Measurements from ENCODE around the gene GLYR1. TPM values are rescaled to one million over a fixed set of nuclear protein-coding genes. Genes with fewer than 3 reads are reported as not detected.

GLYR1 gene
- total and polyA plus RNA-seq, 2 donors (not counting 1 experiment from before 2014, with no cell fraction given): 34.0 to 137 TPM

DNA sequence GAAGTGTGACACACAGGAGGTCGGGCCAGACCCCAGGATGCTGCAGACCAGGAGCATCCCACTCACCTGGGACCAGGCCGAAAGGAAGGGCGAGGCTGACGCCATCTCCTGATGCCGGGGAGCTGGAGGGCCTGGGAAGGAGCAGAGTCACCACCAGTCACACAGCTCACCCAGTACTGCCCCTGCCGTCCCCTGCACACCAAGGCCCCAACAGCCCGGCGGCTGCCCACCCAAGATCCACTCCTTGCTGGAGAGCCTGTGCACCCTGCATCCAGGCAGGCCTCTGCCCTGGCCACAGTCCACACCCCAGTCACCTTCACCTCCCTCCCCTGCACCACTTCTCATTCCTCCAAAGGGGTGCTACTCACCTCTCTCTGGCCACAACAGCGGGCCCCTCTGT lies 84.9 kb downstream of the GLYR1 start:
- Histone ChIP-seq H3K36me3 (replicated peaks in 1 of 2; ENCODE audit: control extremely low read depth in 1 of 2, control insufficient read depth in 1 of 2, extremely low read depth in 1 of 2, insufficient read depth in 2 of 2, low read length in 1 of 2) (peaks cover 0 to 48% of the 10 kb centered on the region in 2 experiments), H3K27me3 (replicated peaks in 1 of 4; ENCODE audit: control extremely low read depth in 1 of 4, control insufficient read depth in 3 of 4, insufficient read depth in 4 of 4, low read length in 3 of 4) (no peaks in the 10 kb centered on the region), H3K4me3 (ENCODE audit: control extremely low read depth in 1 of 5, extremely low read depth in 1 of 5, insufficient read depth in 1 of 5, low read depth in 2 of 5, low read length in 4 of 5) (no peak overlapping the region), H3K4me2 (replicated peaks; ENCODE audit: low read depth, low read length, poor library complexity, severe bottlenecking) (no peak overlapping the region), H3K9ac (ENCODE audit: low read length) (no peak overlapping the region), H2AFZ (ENCODE audit: insufficient read depth, low read depth, low read length, poor library complexity, severe bottlenecking) (no peak overlapping the region), H4K20me1 (ENCODE audit: control insufficient read depth, insufficient read depth, low read length, poor library complexity, severe bottlenecking) (no peaks in the 10 kb centered on the region), H3K4me1 (ENCODE audit: control insufficient read depth in 2 of 2, insufficient read depth in 2 of 2, low read length in 2 of 2) (peaks cover 7 to 14% of the 10 kb centered on the region in 2 donors), H3K27ac (ENCODE audit: low read length in 2 of 2) (no peak overlapping the region), H3K79me2 (ENCODE audit: control insufficient read depth, insufficient read depth, low read length) (peaks cover 27% of the 10 kb centered on the region), H3K9me3 (ENCODE audit: control extremely low read depth in 1 of 3, control insufficient read depth in 2 of 3, insufficient read depth in 1 of 3, low read length in 2 of 3) (no peaks in the 10 kb centered on the region)
- ATAC-seq (ENCODE audit: low read depth) (no peak), DNase-seq (no peak)
- H3K27me3 Mint-ChIP-seq: no peaks in the 10 kb centered on the region
- intact Hi-C loops (cut with micrococcal nuclease): no loop called here
- peaks cover 13% of the 10 kb centered on the region for H3K4me1 Mint-ChIP-seq
- no peak overlapping the region for H3K27ac Mint-ChIP-seq
- ChIA-PET CTCF (no interaction called here), POLR2A (no interaction called here)
- WGBS (ENCODE audit: insufficient coverage): 97% methylated on average over 8 of the region's 9 CpGs
- TF ChIP-seq EZH2 (IDR thresholded peaks at IDR 0.05; ENCODE audit: borderline replicate concordance, insufficient read depth, low read depth, low read length, poor library complexity, severe bottlenecking): no peak
- no peaks in the 10 kb centered on the region for H3K9me3 Mint-ChIP-seq (ENCODE audit: insufficient read depth)
- H3K4me3 Mint-ChIP-seq: no peak overlapping the region

DNA sequence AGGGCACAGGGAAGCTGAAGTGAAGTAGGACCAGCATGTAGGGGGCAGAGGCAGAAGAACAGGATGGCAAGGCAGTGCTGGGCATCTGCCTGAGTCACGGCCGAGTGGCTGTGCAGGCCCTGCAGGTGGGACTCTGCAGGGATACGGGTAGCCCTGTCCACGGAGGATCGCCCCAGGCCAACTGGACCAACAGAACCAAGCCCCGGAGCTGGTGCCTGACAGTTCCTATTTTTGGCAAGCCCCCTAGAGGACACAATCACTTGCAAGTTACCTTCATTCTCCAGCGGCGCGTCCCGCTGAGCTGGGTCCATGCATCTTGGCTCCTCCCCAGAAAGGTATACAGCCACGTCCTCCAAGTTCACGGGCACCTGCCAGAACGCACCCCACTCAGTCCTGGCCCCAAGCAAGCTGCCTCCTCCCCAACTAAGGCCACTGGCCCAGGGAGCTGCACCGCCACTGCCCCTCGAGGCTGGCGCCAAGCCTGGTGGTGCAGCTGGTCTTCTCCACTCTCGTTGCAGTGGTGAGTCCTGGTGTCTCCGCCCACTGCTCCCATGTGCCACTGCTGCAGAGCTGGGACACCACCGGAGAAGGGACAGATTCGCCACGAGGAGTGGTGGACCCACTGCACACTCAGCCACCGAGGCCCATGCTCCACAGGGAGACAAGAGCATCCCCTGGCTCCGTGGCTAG lies 86.7 kb downstream of the GLYR1 start:
- no peak for TF ChIP-seq EZH2 (IDR thresholded peaks at IDR 0.05; ENCODE audit: borderline replicate concordance, insufficient read depth, low read depth, low read length, poor library complexity, severe bottlenecking)
- TF ChIP-seq, protein P1, sequence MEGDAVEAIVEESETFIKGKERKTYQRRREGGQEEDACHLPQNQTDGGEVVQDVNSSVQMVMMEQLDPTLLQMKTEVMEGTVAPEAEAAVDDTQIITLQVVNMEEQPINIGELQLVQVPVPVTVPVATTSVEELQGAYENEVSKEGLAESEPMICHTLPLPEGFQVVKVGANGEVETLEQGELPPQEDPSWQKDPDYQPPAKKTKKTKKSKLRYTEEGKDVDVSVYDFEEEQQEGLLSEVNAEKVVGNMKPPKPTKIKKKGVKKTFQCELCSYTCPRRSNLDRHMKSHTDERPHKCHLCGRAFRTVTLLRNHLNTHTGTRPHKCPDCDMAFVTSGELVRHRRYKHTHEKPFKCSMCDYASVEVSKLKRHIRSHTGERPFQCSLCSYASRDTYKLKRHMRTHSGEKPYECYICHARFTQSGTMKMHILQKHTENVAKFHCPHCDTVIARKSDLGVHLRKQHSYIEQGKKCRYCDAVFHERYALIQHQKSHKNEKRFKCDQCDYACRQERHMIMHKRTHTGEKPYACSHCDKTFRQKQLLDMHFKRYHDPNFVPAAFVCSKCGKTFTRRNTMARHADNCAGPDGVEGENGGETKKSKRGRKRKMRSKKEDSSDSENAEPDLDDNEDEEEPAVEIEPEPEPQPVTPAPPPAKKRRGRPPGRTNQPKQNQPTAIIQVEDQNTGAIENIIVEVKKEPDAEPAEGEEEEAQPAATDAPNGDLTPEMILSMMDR (IDR thresholded peaks at IDR 0.05): no peak
- Histone ChIP-seq H3K27me3 (replicated peaks in 1 of 4; ENCODE audit: control extremely low read depth in 1 of 4, control insufficient read depth in 3 of 4, insufficient read depth in 4 of 4, low read length in 3 of 4) (no peaks in the 10 kb centered on the region), H3K4me1 (ENCODE audit: control insufficient read depth in 2 of 2, insufficient read depth in 2 of 2, low read length in 2 of 2) (no peaks in the 10 kb centered on the region), H2AFZ (ENCODE audit: insufficient read depth, low read depth, low read length, poor library complexity, severe bottlenecking) (no peak overlapping the region), H3K36me3 (replicated peaks in 1 of 2; ENCODE audit: control extremely low read depth in 1 of 2, control insufficient read depth in 1 of 2, extremely low read depth in 1 of 2, insufficient read depth in 2 of 2, low read length in 1 of 2) (peaks cover 0 to 57% of the 10 kb centered on the region in 2 experiments), H3K27ac (ENCODE audit: low read length in 2 of 2) (no peak overlapping the region), H3K79me2 (ENCODE audit: control insufficient read depth, insufficient read depth, low read length) (peaks cover 15% of the 10 kb centered on the region), H3K4me3 (ENCODE audit: control extremely low read depth in 1 of 5, extremely low read depth in 1 of 5, insufficient read depth in 1 of 5, low read depth in 2 of 5, low read length in 4 of 5) (no peak overlapping the region), H3K9me3 (ENCODE audit: control extremely low read depth in 1 of 3, control insufficient read depth in 2 of 3, insufficient read depth in 1 of 3, low read length in 2 of 3) (no peaks in the 10 kb centered on the region), H4K20me1 (ENCODE audit: control insufficient read depth, insufficient read depth, low read length, poor library complexity, severe bottlenecking) (no peaks in the 10 kb centered on the region), H3K4me2 (replicated peaks; ENCODE audit: low read depth, low read length, poor library complexity, severe bottlenecking) (no peak overlapping the region), H3K9ac (ENCODE audit: low read length) (no peak overlapping the region)
- intact Hi-C loops (cut with micrococcal nuclease): no loop called here
- ChIA-PET POLR2A (no interaction called here), CTCF (no interaction called here)
- Mint-ChIP-seq H3K9me3 (ENCODE audit: insufficient read depth) (no peaks in the 10 kb centered on the region), H3K27ac (no peak overlapping the region), H3K4me1 (peaks cover 2% of the 10 kb centered on the region), H3K4me3 (no peak overlapping the region), H3K27me3 (no peaks in the 10 kb centered on the region)
- no peak for DNase-seq
- ATAC-seq (ENCODE audit: low read depth): no peak
- WGBS (ENCODE audit: insufficient coverage): 96% methylated on average over 22 of the region's 23 CpGs

All from B cell (primary cell).